Mucosa of stomach (tissue), 1 donor: ENCODE data around the gene CEP20.

Source experiments
- H3K27me3 ChIP-seq: one replicate; pipeline ENCODE4 v1.7.0; 2013; ENCODE audit warnings: mild to moderate bottlenecking, low read length; ENCODE audit not compliant: control insufficient read depth, insufficient read depth
- H3K36me3 ChIP-seq: one replicate; pipeline ENCODE4 v1.7.0; 2013; ENCODE audit warnings: low read length; ENCODE audit not compliant: control insufficient read depth, insufficient read depth
- H3K4me1 ChIP-seq: one replicate; pipeline ENCODE4 v1.7.0; 2013; ENCODE audit warnings: mild to moderate bottlenecking, low read length; ENCODE audit not compliant: control insufficient read depth, insufficient read depth
- H3K4me3 ChIP-seq: one replicate; pipeline ENCODE4 v1.7.0; 2013; ENCODE audit warnings: low read length
- H3K9ac ChIP-seq: one replicate; pipeline ENCODE4 v1.7.0; 2013; ENCODE audit warnings: mild to moderate bottlenecking, low read length, moderate library complexity
- H3K9me3 ChIP-seq: one replicate; pipeline ENCODE4 v1.7.0; 2013; ENCODE audit warnings: mild to moderate bottlenecking, low read length, moderate library complexity; ENCODE audit not compliant: control insufficient read depth
- donor health status: Pancreatic carcinoma.

The CEP20 gene

GRCh38 chr16:15894571-15895374 lies 6.4 kb upstream of the CEP20 start:
- no peaks in the 10 kb centered on the region for H3K9me3 ChIP-seq
- peaks cover 8% of the 10 kb centered on the region for H3K4me1 ChIP-seq
- H3K27me3 ChIP-seq = no peaks in the 10 kb centered on the region
- no peak overlapping the region for H3K9ac ChIP-seq
- no peaks in the 10 kb centered on the region for H3K36me3 ChIP-seq
- H3K4me3 ChIP-seq = no peak overlapping the region

GRCh38 chr16:15891508-15891907 lies 3.1 kb upstream of the CEP20 start:
- H3K27me3 ChIP-seq = no peaks in the 10 kb centered on the region
- H3K36me3 ChIP-seq = no peaks in the 10 kb centered on the region
- H3K9ac ChIP-seq = no peak overlapping the region
- no peak overlapping the region for H3K4me3 ChIP-seq
- no peaks in the 10 kb centered on the region for H3K9me3 ChIP-seq
- H3K4me1 ChIP-seq = peaks cover 17% of the 10 kb centered on the region

- Histone ChIP-seq H3K9me3 (no peaks in the 10 kb centered on the region), H3K4me1 (peaks cover 17% of the 10 kb centered on the region), H3K27me3 (no peaks in the 10 kb centered on the region), H3K9ac (peak overlapping the region; percentile 97), H3K36me3 (no peaks in the 10 kb centered on the region), H3K4me3 (peak overlapping the region; percentile 99)
Observed at GRCh38 chr16:15887283-15887682, 1.1 kb downstream of the CEP20 start.

- H3K4me3 ChIP-seq = no peak overlapping the region
- H3K4me1 ChIP-seq = peaks cover 17% of the 10 kb centered on the region
- H3K27me3 ChIP-seq = no peaks in the 10 kb centered on the region
- no peaks in the 10 kb centered on the region for H3K36me3 ChIP-seq
- H3K9me3 ChIP-seq = no peaks in the 10 kb centered on the region
- no peak overlapping the region for H3K9ac ChIP-seq
Observed at GRCh38 chr16:15886078-15886477, 2.3 kb downstream of the CEP20 start.

- H3K36me3 ChIP-seq = no peaks in the 10 kb centered on the region
- H3K4me1 ChIP-seq = peaks cover 17% of the 10 kb centered on the region
- no peaks in the 10 kb centered on the region for H3K9me3 ChIP-seq
- H3K27me3 ChIP-seq = no peaks in the 10 kb centered on the region
- H3K4me3 ChIP-seq = no peak overlapping the region
- no peak overlapping the region for H3K9ac ChIP-seq
Observed at GRCh38 chr16:15885560-15886001, 2.8 kb downstream of the CEP20 start.

GRCh38 chr16:15882563-15882962 lies 5.8 kb downstream of the CEP20 start:
- Histone ChIP-seq H3K9ac (no peak overlapping the region), H3K36me3 (no peaks in the 10 kb centered on the region), H3K4me1 (peaks cover 5% of the 10 kb centered on the region), H3K27me3 (no peaks in the 10 kb centered on the region), H3K9me3 (no peaks in the 10 kb centered on the region), H3K4me3 (no peak overlapping the region)

- no peak overlapping the region for H3K4me3 ChIP-seq
- no peaks in the 10 kb centered on the region for H3K4me1 ChIP-seq
- H3K27me3 ChIP-seq = no peaks in the 10 kb centered on the region
- no peaks in the 10 kb centered on the region for H3K9me3 ChIP-seq
- no peak overlapping the region for H3K9ac ChIP-seq
- no peaks in the 10 kb centered on the region for H3K36me3 ChIP-seq
Observed at GRCh38 chr16:15881794-15882379, 6.5 kb downstream of the CEP20 start.

GRCh38 chr16:15880434-15881308 lies 7.7 kb downstream of the CEP20 start:
- no peak overlapping the region for H3K4me3 ChIP-seq
- H3K4me1 ChIP-seq = no peaks in the 10 kb centered on the region
- H3K27me3 ChIP-seq = no peaks in the 10 kb centered on the region
- H3K36me3 ChIP-seq = no peaks in the 10 kb centered on the region
- H3K9ac ChIP-seq = no peak overlapping the region
- no peaks in the 10 kb centered on the region for H3K9me3 ChIP-seq

- peaks cover 5% of the 10 kb centered on the region for H3K4me1 ChIP-seq
- H3K9ac ChIP-seq = no peak overlapping the region
- H3K27me3 ChIP-seq = no peaks in the 10 kb centered on the region
- no peak overlapping the region for H3K4me3 ChIP-seq
- H3K36me3 ChIP-seq = no peaks in the 10 kb centered on the region
- H3K9me3 ChIP-seq = no peaks in the 10 kb centered on the region
Observed at GRCh38 chr16:15879255-15879811, 9.1 kb downstream of the CEP20 start.

GRCh38 chr16:15876503-15876902 lies 11.9 kb downstream of the CEP20 start:
- Histone ChIP-seq H3K27me3 (no peaks in the 10 kb centered on the region), H3K9me3 (no peaks in the 10 kb centered on the region), H3K4me3 (no peak overlapping the region), H3K9ac (no peak overlapping the region), H3K4me1 (peaks cover 5% of the 10 kb centered on the region), H3K36me3 (no peaks in the 10 kb centered on the region)

- Histone ChIP-seq H3K9me3 (no peaks in the 10 kb centered on the region), H3K4me3 (no peak overlapping the region), H3K27me3 (no peaks in the 10 kb centered on the region), H3K36me3 (no peaks in the 10 kb centered on the region), H3K9ac (no peak overlapping the region), H3K4me1 (peaks cover 5% of the 10 kb centered on the region)
Observed at GRCh38 chr16:15874745-15875314, 13.6 kb downstream of the CEP20 start.
